ENCODE measurements around the gene TTYH2. TPM values are rescaled to one million over a fixed set of nuclear protein-coding genes. Genes with fewer than 3 reads are reported as not detected.

TTYH2 gene
- total and polyA plus RNA-seq, 11 donors: 10.3 to 34.6 (median 22.4) TPM

DNA sequence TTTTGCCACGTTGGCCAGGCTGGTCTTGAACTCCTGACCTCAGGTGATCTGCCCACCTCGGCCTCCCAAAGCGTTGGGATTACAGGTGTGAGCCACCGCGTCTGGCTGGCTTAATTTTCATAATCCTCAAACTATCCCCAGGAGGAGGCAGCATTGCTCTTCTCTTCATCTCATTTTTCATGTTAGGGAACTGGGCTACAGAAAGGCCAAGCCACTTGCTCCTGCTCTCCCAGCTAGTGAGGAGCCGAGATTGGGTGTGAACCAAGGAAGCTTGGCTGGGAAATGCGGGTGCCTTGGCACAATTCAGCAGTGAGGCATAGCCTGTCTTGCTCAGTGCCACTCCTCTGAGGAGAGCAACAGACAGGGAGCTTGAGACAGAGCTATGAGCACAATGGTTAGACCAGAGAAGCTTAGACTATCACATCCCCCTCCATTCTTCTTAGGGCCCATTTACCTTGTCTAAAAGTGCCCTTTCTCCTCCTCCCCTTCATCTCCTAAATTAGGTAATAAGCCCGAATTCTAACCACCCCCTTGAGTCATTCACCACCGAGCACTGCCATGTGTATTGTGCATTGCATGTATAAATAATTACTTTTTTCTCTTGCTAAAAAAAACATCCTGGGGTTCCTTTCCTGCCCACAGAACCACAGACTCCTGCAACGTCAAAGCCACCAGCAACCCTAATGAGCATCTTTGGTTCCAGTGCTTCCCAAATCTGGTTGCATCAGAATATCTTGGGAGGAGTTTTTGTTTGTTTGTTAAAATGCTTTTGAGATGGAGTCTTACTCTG is 92.7 kb downstream of the TTYH2 start:
- no peak overlapping the region for H3K27ac ChIP-seq
- no peaks in the 10 kb centered on the region for H3K36me3 ChIP-seq
- 65 to 72% (median 69%) methylated on average over 8 to 10 of the region's 10 CpGs for WGBS, 4 donors
- no peaks in the 10 kb centered on the region for H3K27me3 ChIP-seq
- peak in 6 of 12 donors; percentile 5 to 25 (median 15) for TF ChIP-seq CTCF (IDR thresholded peaks at IDR 0.05)
- no peak for TF ChIP-seq POLR2A (IDR thresholded peaks at IDR 0.05)
- no peak overlapping the region for H3K4me3 ChIP-seq
- peaks cover 0 to 12% (median 0%) of the 10 kb centered on the region in 12 donors for H3K9me3 ChIP-seq
- H3K4me1 ChIP-seq: peaks cover 0 to 11% (median 4%) of the 10 kb centered on the region in 12 donors
- ATAC-seq: no peak
- no peak for DNase-seq
- intact Hi-C loops (cut with DNase I): loop anchor here in 7 of 10 donors (5.0 to 10.0 kb wide), 5 partner anchors 46 to 189 kb away; partner anchors contain the start of gene BTBD17 (in 1 of the 7)

- DNase-seq (peak; percentile 68 to 84 (median 75)), ATAC-seq (peak; percentile 79 to 94 (median 91))
- Histone ChIP-seq H3K4me1 (peaks cover 0 to 11% (median 4%) of the 10 kb centered on the region in 12 donors), H3K36me3 (no peaks in the 10 kb centered on the region), H3K27me3 (no peaks in the 10 kb centered on the region), H3K9me3 (peaks cover 0 to 21% (median 0%) of the 10 kb centered on the region in 12 donors), H3K4me3 (no peak overlapping the region), H3K27ac (peak overlapping the region in 5 of 12 donors; percentile 2 to 65 (median 28))
- TF ChIP-seq CTCF (IDR thresholded peaks at IDR 0.05) (no peak), POLR2A (IDR thresholded peaks at IDR 0.05) (no peak)
- intact Hi-C loops (cut with DNase I): loop anchor here in 7 of 10 donors (5.0 to 10.0 kb wide), 5 partner anchors 44 to 187 kb away; partner anchors contain the start of gene BTBD17 (in 1 of the 7)
- 35 to 42% (median 39%) methylated on average over 15 of the region's 15 CpGs for WGBS, 4 donors
Observed at GRCh38 chr17:74307984-74308773, 94.8 kb downstream of the TTYH2 start.

DNA sequence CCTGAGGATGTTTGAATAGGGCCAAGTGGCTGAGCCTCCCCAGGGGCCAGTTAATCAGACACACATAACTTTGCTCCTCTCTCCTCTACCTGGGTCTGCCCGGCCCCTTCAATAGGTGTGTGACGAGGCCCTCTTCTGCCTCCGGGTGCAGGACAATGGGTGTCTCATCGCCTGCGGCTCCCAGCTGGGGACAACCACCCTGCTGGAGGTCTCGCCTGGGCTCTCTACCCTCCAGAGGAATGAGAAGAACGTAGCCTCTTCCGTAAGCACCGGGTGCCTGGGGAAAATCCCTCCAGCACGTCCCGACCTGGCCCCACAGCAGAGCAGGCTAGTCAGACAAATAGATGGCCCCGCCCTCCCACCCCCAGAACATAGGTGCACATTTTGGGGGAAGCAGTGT is 96.5 kb downstream of the TTYH2 start:
- no peak for ATAC-seq

More for the DNA sequence above, 96.5 kb downstream of the TTYH2 start:
- Histone ChIP-seq H3K27me3 (no peaks in the 10 kb centered on the region), H3K27ac (no peak overlapping the region), H3K36me3 (no peaks in the 10 kb centered on the region), H3K4me3 (no peak overlapping the region), H3K4me1 (peaks cover 0 to 11% (median 4%) of the 10 kb centered on the region in 12 donors), H3K9me3 (peaks cover 0 to 17% (median 0%) of the 10 kb centered on the region in 12 donors)
- intact Hi-C loops (cut with DNase I): loop anchor here in 8 of 10 donors (5.0 to 10.0 kb wide), 5 partner anchors 42 to 185 kb away; partner anchors contain the start of gene BTBD17 (in 1 of the 8)
- WGBS, 4 donors: 69 to 87% (median 79%) methylated on average over 5 to 12 of the region's 12 CpGs
- DNase-seq: peak in 1 of 5 donors; percentile 30
- TF ChIP-seq POLR2A (IDR thresholded peaks at IDR 0.05): no peak
- TF ChIP-seq CTCF (IDR thresholded peaks at IDR 0.05): no peak

Other genes with a start within 250 kb of the TTYH2 start
- 100 to 1,000 TPM; 244 to 836 (median 739) TPM for gene RPL38, start 9.9 kb upstream of the TTYH2 start, total RNA-seq
- 1,000 to 10,000 TPM in 1 of 2 donors, 100 to 1,000 TPM in 1; 903 to 1,830 TPM for gene RPL38, start 9.9 kb upstream of the TTYH2 start, polyA plus RNA-seq
- gene DNAI2, start 60.7 kb downstream of the TTYH2 start, total RNA-seq: not detected
- not detected for gene DNAI2, start 60.7 kb downstream of the TTYH2 start, polyA plus RNA-seq
- 1 to 10 TPM in 1 of 9 donors, under 1 TPM in 6, not detected in 2; 0.12 to 3.0 (median 0.19) TPM for gene KIF19, start 112.7 kb downstream of the TTYH2 start, total RNA-seq
- gene KIF19, start 112.7 kb downstream of the TTYH2 start, polyA plus RNA-seq: under 1 TPM; 0.18 to 0.46 TPM
- not detected for gene BTBD17, start 148.3 kb downstream of the TTYH2 start, total RNA-seq
- gene BTBD17, start 148.3 kb downstream of the TTYH2 start, polyA plus RNA-seq: not detected
- not detected for gene GPR142, start 153.9 kb downstream of the TTYH2 start, total RNA-seq
- not detected for gene GPR142, start 153.9 kb downstream of the TTYH2 start, polyA plus RNA-seq
- gene GPRC5C, start 218.5 kb downstream of the TTYH2 start, total RNA-seq: 10 to 100 TPM; 22.2 to 59.9 (median 39.2) TPM
- gene GPRC5C, start 218.5 kb downstream of the TTYH2 start, polyA plus RNA-seq: 10 to 100 TPM; 28.5 to 35.3 TPM